Uterus (tissue), 2 donors: ENCODE data around the gene CDH8.

Experiments
- CTCF ChIP-seq, 4 experiments: fragments of 200-600 bp in 2 of 4; fragments of 450-650 bp in 2 of 4; sonication (generic) in 2 of 4; IDR thresholded peaks; one replicate each; pipeline ENCODE4 v1.5.1; 2016 to 2019; ENCODE audit warnings: antibody characterized with exemption in 4 of 4, mild to moderate bottlenecking in 2 of 4, moderate library complexity in 1 of 4
- POLR2A ChIP-seq, 2 donors: fragments of 450-650 bp; IDR thresholded peaks; one replicate each; pipeline ENCODE4 v1.6.1; 2016; ENCODE audit warnings: antibody characterized with exemption in 2 of 2, mild to moderate bottlenecking in 1 of 2, moderate library complexity in 1 of 2

GRCh38 chr16:61814726-61815347, 221.4 kb downstream of the CDH8 start:
- TF ChIP-seq POLR2A (IDR thresholded peaks at IDR 0.05) (no peak), CTCF (IDR thresholded peaks at IDR 0.05) (no peak)
